ENCODE data around the gene GRIN2C.
A peak's percentile ranks its signal among the peaks of the same experiment; 100 is the strongest.
"Not testable (repeated sequence)": the region's sequence is repeated elsewhere in the genome, so short reads cannot be mapped to it uniquely, and the experiment has no call there.

The GRIN2C gene

GRCh38 chr17:74878658-74879057, 19.0 kb upstream of the GRIN2C start:
- no peak for DNase-seq

GRCh38 chr17:74877592-74878548, 18.2 kb upstream of the GRIN2C start:
- no peak for DNase-seq

- no peak for DNase-seq
These were observed 16.4 kb upstream of the GRIN2C start for GRCh38 chr17:74875977-74876593.

- DNase-seq = no peak
These were observed 15.7 kb upstream of the GRIN2C start for GRCh38 chr17:74875155-74875976.

GRCh38 chr17:74874615-74875037, 14.9 kb upstream of the GRIN2C start:
- DNase-seq = no peak

GRCh38 chr17:74873874-74874614, 14.4 kb upstream of the GRIN2C start:
- DNase-seq = no peak

- peak; percentile 99 for DNase-seq
These were observed 13.6 kb upstream of the GRIN2C start for GRCh38 chr17:74873037-74873873.

GRCh38 chr17:74872313-74873036, 12.8 kb upstream of the GRIN2C start, which contains the start of gene FDXR:
TSS of gene FDXR (minus strand) at chr17:74872994. CDS start at chr17:74872944, 50 bp downstream.
- DNase-seq = no peak

GRCh38 chr17:74871356-74872076, 11.8 kb upstream of the GRIN2C start:
- no peak for DNase-seq

- DNase-seq = no peak
These were observed 10.8 kb upstream of the GRIN2C start for GRCh38 chr17:74870512-74870911.

- not testable (repeated sequence) for DNase-seq
These were observed 10.3 kb upstream of the GRIN2C start for GRCh38 chr17:74870028-74870427.

GRCh38 chr17:74868908-74869255, 9.2 kb upstream of the GRIN2C start:
- DNase-seq = no peak

GRCh38 chr17:74868251-74868907, 8.7 kb upstream of the GRIN2C start:
- DNase-seq = no peak

- DNase-seq = no peak
These were observed 6.6 kb upstream of the GRIN2C start for GRCh38 chr17:74866198-74866835.

GRCh38 chr17:74865504-74866197, 6.0 kb upstream of the GRIN2C start:
- DNase-seq = no peak

- DNase-seq = peak; percentile 80
These were observed 5.2 kb upstream of the GRIN2C start for GRCh38 chr17:74864866-74865395.

- no peak for DNase-seq
These were observed 4.7 kb upstream of the GRIN2C start for GRCh38 chr17:74864297-74864865.

Measured in stimulated activated CD4-positive, alpha-beta T cell treated with anti-CD3 and anti-CD28 coated beads, Interleukin-2, amount 100 ng/mL, for 24 hours (primary cell).